SK-N-SH (cell line): ENCODE results near the gene VGLL3. TPM values are rescaled to one million over a fixed set of nuclear protein-coding genes. Genes with fewer than 3 reads are reported as not detected.

Source experiments
- CTCF ChIA-PET: fragments of 300-600, 350-600 bp; formaldehyde crosslinking; extraction: SDS; loops from one replicate; lab custom pipeline; 2021; lab: Yijun Ruan, JAX
- POLR2A ChIA-PET: fragments of 350-600 bp; sonication (Branson Sonifier 250); formaldehyde crosslinking; extraction: SDS; loops from one replicate; lab custom pipeline; 2020; ENCODE audit warnings: antibody characterized with exemption, inconsistent platforms; lab: Yijun Ruan, JAX
- DNase-seq: peaks from one replicate; pipeline ENCODE4 v3.0.0; 2012
- H2AFZ ChIP-seq: fragments of 200-600 bp; sonication (generic); 2 replicates; pipeline ENCODE4 v1.8.1; 2016; ENCODE audit warnings: antibody characterized with exemption, mild to moderate bottlenecking, low read depth
- H3F3A ChIP-seq: fragments of 200-600 bp; sonication (generic); replicated peaks from 2 replicates; pipeline ENCODE3; 2016; ENCODE audit warnings: antibody characterized with exemption, mild to moderate bottlenecking; ENCODE audit not compliant: insufficient read depth
- H3K27ac ChIP-seq, 2 experiments: fragments of 200-500 bp in 1 of 2; fragments of 200-600 bp in 1 of 2; sonication (Bioruptor generic) in 1 of 2; sonication (generic), shearing (Covaris generic) in 1 of 2; 2 replicates each; pipeline versions ENCODE4 v1.5.1 to v1.6.1; 2014 to 2016; ENCODE audit warnings: low read depth in 2 of 2, inconsistent platforms in 1 of 2, low read length in 1 of 2, mild to moderate bottlenecking in 1 of 2, mixed read lengths in 1 of 2
- H3K27me3 ChIP-seq: fragments of 200-600 bp; sonication (generic), shearing (Covaris generic); 2 replicates; pipeline ENCODE4 v1.6.1; 2016; ENCODE audit warnings: mixed run types; ENCODE audit not compliant: insufficient read depth
- H3K36me3 ChIP-seq, 2 experiments: fragments of 200-500 bp in 1 of 2; fragments of 200-600 bp in 1 of 2; sonication (Bioruptor generic) in 1 of 2; sonication (generic) in 1 of 2; replicated peaks in 1 of 2; 2 replicates each; pipeline versions ENCODE3 to v1.5.1; 2014 to 2016; ENCODE audit warnings: low read length in 1 of 2, mild to moderate bottlenecking in 1 of 2; ENCODE audit not compliant: insufficient read depth in 2 of 2, control insufficient read depth in 1 of 2
- H3K4me1 ChIP-seq, 2 experiments: fragments of 200-500 bp in 1 of 2; fragments of 200-600 bp in 1 of 2; sonication (Bioruptor generic) in 1 of 2; sonication (generic), shearing (Covaris generic) in 1 of 2; 2 replicates each; pipeline versions ENCODE4 v1.5.1 to v1.6.1; 2014 to 2016; ENCODE audit warnings: low read depth in 1 of 2, low read length in 1 of 2, mixed run types in 1 of 2; ENCODE audit not compliant: insufficient read depth in 2 of 2, control insufficient read depth in 1 of 2
- H3K4me2 ChIP-seq: fragments of 200-600 bp; sonication (generic), shearing (Covaris generic); 2 replicates; pipeline ENCODE4 v1.6.1; 2017; ENCODE audit warnings: mixed run types
- H3K4me3 ChIP-seq, 2 experiments: fragments of 200-500 bp in 1 of 2; fragments of 200-600 bp in 1 of 2; sonication (Bioruptor generic) in 1 of 2; sonication (generic), shearing (Covaris generic) in 1 of 2; 2 replicates each; pipeline versions ENCODE4 v1.5.1 to v1.8.1; 2014 to 2016; ENCODE audit warnings: low read depth in 2 of 2, inconsistent platforms in 1 of 2, low read length in 1 of 2, mild to moderate bottlenecking in 1 of 2, mixed read lengths in 1 of 2, moderate library complexity in 1 of 2
- H3K79me2 ChIP-seq: fragments of 200-600 bp; sonication (generic); 2 replicates; pipeline ENCODE4 v1.8.1; 2017; ENCODE audit warnings: mild to moderate bottlenecking; ENCODE audit not compliant: insufficient read depth
- H3K9ac ChIP-seq: fragments of 200-600 bp; sonication (generic); 2 replicates; pipeline ENCODE4 v1.6.1; 2017; ENCODE audit warnings: mixed run types
- H3K9me2 ChIP-seq: fragments of 200-600 bp; sonication (generic); 2 replicates; pipeline ENCODE4 v1.6.1; 2017; ENCODE audit warnings: mixed run types
- H3K9me3 ChIP-seq: fragments of 200-600 bp; sonication (generic); 2 replicates; pipeline ENCODE4 v1.6.1; 2017; ENCODE audit warnings: mixed run types, mild to moderate bottlenecking, moderate library complexity
- H4K20me1 ChIP-seq: fragments of 200-600 bp; sonication (generic); 2 replicates; pipeline ENCODE4 v1.6.1; 2017; ENCODE audit warnings: mild to moderate bottlenecking, mixed run types; ENCODE audit not compliant: insufficient read depth
- CHD2 ChIP-seq: fragments of 150-350 bp; IDR thresholded peaks from 2 replicates; pipeline ENCODE4 v1.6.1; 2018; ENCODE audit warnings: low read length; ENCODE audit not compliant: partially characterized antibody
- ELF1 ChIP-seq: IDR thresholded peaks from 2 replicates; pipeline ENCODE4 v1.4.0; 2012
- FOXJ3 ChIP-seq: sonication (generic); formaldehyde crosslinking; IDR thresholded peaks from 2 replicates; pipeline ENCODE4 v1.5.1; 2020; ENCODE audit warnings: mild to moderate bottlenecking, missing genetic modification reagents
- GATA2 ChIP-seq: sonication (generic); formaldehyde crosslinking; IDR thresholded peaks from 2 replicates; pipeline ENCODE4 v1.5.0; 2020; ENCODE audit warnings: mild to moderate bottlenecking, missing genetic modification reagents
- IRF3 ChIP-seq: fragments of 150-350 bp; IDR thresholded peaks from 2 replicates; pipeline ENCODE4 v1.6.1; 2016; ENCODE audit warnings: mild to moderate bottlenecking, low read depth, low read length
- MAX ChIP-seq: IDR thresholded peaks from 2 replicates; pipeline ENCODE4 v1.4.0; 2012; ENCODE audit warnings: low read depth
- MXI1 ChIP-seq: IDR thresholded peaks from 2 replicates; pipeline ENCODE4 v1.6.1; 2012; ENCODE audit warnings: mild to moderate bottlenecking, low read depth, low read length, improper control_type of control experiment
- POLR2AphosphoS5 ChIP-seq: IDR thresholded peaks from 2 replicates; pipeline ENCODE4 v1.6.1; 2012; ENCODE audit warnings: low read depth, low read length
- RCOR1 ChIP-seq: fragments of 150-350 bp; IDR thresholded peaks from 2 replicates; pipeline ENCODE4 v1.6.1; 2017; ENCODE audit warnings: antibody characterized with exemption, low read length
- RXRA ChIP-seq: IDR thresholded peaks from 2 replicates; pipeline ENCODE4 v1.4.0; 2012; ENCODE audit warnings: low read depth, mild to moderate bottlenecking, borderline replicate concordance
- SIN3A ChIP-seq: IDR thresholded peaks from 2 replicates; pipeline ENCODE4 v1.6.1; 2012; ENCODE audit warnings: low read depth, mild to moderate bottlenecking, low read length, moderate library complexity, borderline replicate concordance
- SMC3 ChIP-seq: IDR thresholded peaks from 2 replicates; pipeline ENCODE4 v1.6.1; 2012; ENCODE audit warnings: low read depth, low read length, improper control_type of control experiment
- TAF1 ChIP-seq: IDR thresholded peaks from 2 replicates; pipeline ENCODE4 v1.6.1; 2012; ENCODE audit warnings: low read depth, mild to moderate bottlenecking, low read length, moderate library complexity, borderline replicate concordance
- USF2 ChIP-seq: fragments of 150-350 bp; IDR thresholded peaks from 2 replicates; pipeline ENCODE4 v1.6.1; 2017; ENCODE audit warnings: antibody characterized with exemption, low read length, low read depth, borderline replicate concordance
- YY1 ChIP-seq: IDR thresholded peaks from 2 replicates; pipeline ENCODE4 v1.4.0; 2012; ENCODE audit warnings: low read depth, mild to moderate bottlenecking
- WGBS: methylation state at CpG from one replicate; pipeline ENCODE4 v1.1.6; 2017; ENCODE audit warnings: low lambda C conversion rate; 5-methylcytosine and 5-hydroxymethylcytosine counted together
- polyA plus RNA-seq, 3 experiments: library from polyadenylated mRNA; depleted of rRNA; stranded (reverse); fragments of >200 nt; gene quantifications; 2 replicates each; pipeline ENCODE4 v1.2.3, GENCODE V29; 2012

VGLL3 gene
- polyA plus RNA-seq, 1 of the 3 experiments (the other 2 are of a cell fraction), result not detected

- TF ChIP-seq GATA2 (CRISPR knock-in tag) (no peak), ELF1 (no peak), MAX (no peak)
Observed at GRCh38 chr3:86913160-86913559, 77.8 kb downstream of the VGLL3 start (continued).

GRCh38 chr3:86895202-86895601 is 95.7 kb downstream of the VGLL3 start:
- no peak for DNase-seq
- CTCF ChIA-PET, result no interaction called here
- Histone ChIP-seq H3K27ac (no peak overlapping the region), H3K4me2 (no peak overlapping the region), H3F3A (no peaks in the 10 kb centered on the region), H3K27me3 (peaks cover 5% of the 10 kb centered on the region; the same call in 1 of the 2 replicates), H3K9me2 (no peaks in the 10 kb centered on the region; the same call in 1 of the 2 replicates), H3K4me3 (no peak overlapping the region), H3K9ac (no peak overlapping the region), H3K4me1 (no peaks in the 10 kb centered on the region), H4K20me1 (no peaks in the 10 kb centered on the region), H3K36me3 (no peaks in the 10 kb centered on the region), H3K79me2 (no peaks in the 10 kb centered on the region), H2AFZ (no peak overlapping the region), H3K9me3 (no peaks in the 10 kb centered on the region)
- TF ChIP-seq TAF1 (no peak), FOXJ3 (CRISPR knock-in tag) (no peak), IRF3 (no peak), USF2 (no peak), SIN3A (no peak), MXI1 (no peak), POLR2AphosphoS5 (no peak), CHD2 (no peak), GATA2 (CRISPR knock-in tag) (no peak), YY1 (no peak), SMC3 (no peak)
- POLR2A ChIA-PET, result no interaction called here
- WGBS, result 13% methylated on average over 1 of the region's 1 CpG

GRCh38 chr3:86890741-86891396 is 100.1 kb downstream of the VGLL3 start:
- ChIA-PET POLR2A (no interaction called here), CTCF (no interaction called here)
- Histone ChIP-seq H3K36me3 (no peaks in the 10 kb centered on the region), H3K9ac (no peak overlapping the region), H3K4me2 (no peak overlapping the region), H3K4me1 (no peaks in the 10 kb centered on the region), H3K27ac (no peak overlapping the region), H3K27me3 (no peaks in the 10 kb centered on the region), H3K79me2 (no peaks in the 10 kb centered on the region), H3K4me3 (no peak overlapping the region), H3F3A (no peaks in the 10 kb centered on the region)
- 11% methylated on average over 1 of the region's 1 CpG for WGBS
- TF ChIP-seq RXRA, result no peak
- no peak for TF ChIP-seq RCOR1
- TF ChIP-seq, all 33 proteins: peak for 0
- no peak overlapping the region for H2AFZ ChIP-seq
- DNase-seq, result no peak
- no peaks in the 10 kb centered on the region for H4K20me1 ChIP-seq
- H3K9me3 ChIP-seq, result no peaks in the 10 kb centered on the region
- no peaks in the 10 kb centered on the region; the same call in 1 of the 2 replicates for H3K9me2 ChIP-seq

Other genes starting within 250 kb of the VGLL3 start
- 8.5 and 8.6 TPM in 2 replicates for gene CHMP2B, start 236.2 kb upstream of the VGLL3 start, polyA plus RNA-seq (2012; rRNA removed)